Neural crest cell (in vitro differentiated cells): ENCODE results near the gene NR2C2AP. TPM values are rescaled to one million over a fixed set of nuclear protein-coding genes. Genes with fewer than 3 reads are reported as not detected.

ENCODE experiments used
- DNase-seq: peaks from one replicate; pipeline ENCODE4 v3.0.0; 2021; ENCODE audit warnings: low read depth, mixed read lengths, low spot score
- H3K27ac Mint-ChIP-seq: one replicate; pipeline ENCODE4 v1.8.0; 2021; ENCODE audit warnings: mild to moderate bottlenecking, mixed read lengths; ENCODE audit not compliant: unreplicated experiment
- H3K27me3 Mint-ChIP-seq: 2 replicates; pipeline ENCODE4 v1.8.0; 2021; ENCODE audit warnings: low read depth, mild to moderate bottlenecking, mixed read lengths
- H3K36me3 Mint-ChIP-seq: 2 replicates; pipeline ENCODE4 v1.8.0; 2021; ENCODE audit warnings: low read depth, mild to moderate bottlenecking, mixed read lengths
- H3K4me1 Mint-ChIP-seq: 2 replicates; pipeline ENCODE4 v1.8.0; 2021; ENCODE audit warnings: mixed read lengths
- H3K4me3 Mint-ChIP-seq: one replicate; pipeline ENCODE4 v1.8.0; 2021; ENCODE audit warnings: mild to moderate bottlenecking, mixed read lengths
- H3K9me3 Mint-ChIP-seq: 2 replicates; pipeline ENCODE4 v1.8.0; 2021; ENCODE audit warnings: mixed read lengths
- total RNA-seq: library from RNA; stranded (reverse); gene quantifications from 2 replicates; pipeline ENCODE4 v1.2.1, GENCODE V29; 2021
- TF ChIP-seq, protein P1 (sequence below): fragments of 200-600 bp; sonication (generic); conservative IDR thresholded peaks from 2 replicates; pipeline ENCODE4 v1.5.0; 2021; ENCODE audit warnings: antibody characterized with exemption, mild to moderate bottlenecking

Gene NR2C2AP
- total RNA-seq, 1 donor from 2014 or later, result 18.6 TPM

DNA sequence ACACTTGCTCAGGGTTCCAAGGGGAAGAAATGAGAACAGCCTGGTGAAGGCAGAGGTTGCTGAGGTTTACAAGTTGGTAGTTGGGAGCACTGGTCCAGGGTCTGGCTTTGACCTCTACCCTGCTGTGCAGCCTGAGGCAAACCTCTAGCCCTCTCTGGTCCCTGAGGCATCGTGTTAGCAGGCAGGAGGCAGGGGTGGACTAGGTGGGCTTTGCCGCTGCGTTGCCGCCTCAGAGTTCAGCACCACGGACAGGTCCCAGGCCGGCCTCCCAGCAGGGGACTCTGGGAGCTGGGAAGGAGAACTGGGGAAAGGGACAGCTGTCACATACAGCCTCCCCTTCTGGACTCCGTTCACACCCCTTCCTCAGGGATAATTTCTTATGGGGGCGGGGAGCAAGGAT lies 11.7 kb upstream of the NR2C2AP start:
- no peak overlapping the region for H3K4me3 Mint-ChIP-seq
- H3K9me3 Mint-ChIP-seq, result no peaks in the 10 kb centered on the region
- TF ChIP-seq, protein P1, sequence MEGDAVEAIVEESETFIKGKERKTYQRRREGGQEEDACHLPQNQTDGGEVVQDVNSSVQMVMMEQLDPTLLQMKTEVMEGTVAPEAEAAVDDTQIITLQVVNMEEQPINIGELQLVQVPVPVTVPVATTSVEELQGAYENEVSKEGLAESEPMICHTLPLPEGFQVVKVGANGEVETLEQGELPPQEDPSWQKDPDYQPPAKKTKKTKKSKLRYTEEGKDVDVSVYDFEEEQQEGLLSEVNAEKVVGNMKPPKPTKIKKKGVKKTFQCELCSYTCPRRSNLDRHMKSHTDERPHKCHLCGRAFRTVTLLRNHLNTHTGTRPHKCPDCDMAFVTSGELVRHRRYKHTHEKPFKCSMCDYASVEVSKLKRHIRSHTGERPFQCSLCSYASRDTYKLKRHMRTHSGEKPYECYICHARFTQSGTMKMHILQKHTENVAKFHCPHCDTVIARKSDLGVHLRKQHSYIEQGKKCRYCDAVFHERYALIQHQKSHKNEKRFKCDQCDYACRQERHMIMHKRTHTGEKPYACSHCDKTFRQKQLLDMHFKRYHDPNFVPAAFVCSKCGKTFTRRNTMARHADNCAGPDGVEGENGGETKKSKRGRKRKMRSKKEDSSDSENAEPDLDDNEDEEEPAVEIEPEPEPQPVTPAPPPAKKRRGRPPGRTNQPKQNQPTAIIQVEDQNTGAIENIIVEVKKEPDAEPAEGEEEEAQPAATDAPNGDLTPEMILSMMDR, result no peak
- H3K4me1 Mint-ChIP-seq, result peaks cover 14% of the 10 kb centered on the region
- no peak overlapping the region for H3K27ac Mint-ChIP-seq
- DNase-seq, result peak; percentile 88
- H3K27me3 Mint-ChIP-seq, result peaks cover 74% of the 10 kb centered on the region
- no peaks in the 10 kb centered on the region for H3K36me3 Mint-ChIP-seq

DNA sequence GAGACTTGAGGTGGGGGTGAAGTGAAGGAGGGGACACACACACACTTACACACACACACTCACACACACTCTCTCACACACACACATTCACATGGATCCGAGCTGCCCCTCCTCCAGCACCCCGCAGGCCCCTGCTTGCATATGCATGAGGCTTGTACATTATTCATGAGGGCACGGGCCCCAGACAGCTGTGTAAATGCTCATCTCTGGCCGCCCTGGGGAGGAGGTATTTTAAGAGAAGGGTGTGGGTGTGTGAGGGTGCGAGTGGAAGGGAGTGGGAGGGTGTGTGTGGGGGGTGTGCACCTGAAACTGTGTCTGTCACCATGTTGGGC lies 10.9 kb upstream of the NR2C2AP start:
- Mint-ChIP-seq H3K27ac (peak overlapping the region; percentile 1), H3K36me3 (no peaks in the 10 kb centered on the region), H3K4me1 (peaks cover 14% of the 10 kb centered on the region), H3K27me3 (peaks cover 82% of the 10 kb centered on the region), H3K4me3 (peak overlapping the region; percentile 40), H3K9me3 (no peaks in the 10 kb centered on the region)
- DNase-seq, result peak; percentile 27
- TF ChIP-seq, protein P1, result no peak

DNA sequence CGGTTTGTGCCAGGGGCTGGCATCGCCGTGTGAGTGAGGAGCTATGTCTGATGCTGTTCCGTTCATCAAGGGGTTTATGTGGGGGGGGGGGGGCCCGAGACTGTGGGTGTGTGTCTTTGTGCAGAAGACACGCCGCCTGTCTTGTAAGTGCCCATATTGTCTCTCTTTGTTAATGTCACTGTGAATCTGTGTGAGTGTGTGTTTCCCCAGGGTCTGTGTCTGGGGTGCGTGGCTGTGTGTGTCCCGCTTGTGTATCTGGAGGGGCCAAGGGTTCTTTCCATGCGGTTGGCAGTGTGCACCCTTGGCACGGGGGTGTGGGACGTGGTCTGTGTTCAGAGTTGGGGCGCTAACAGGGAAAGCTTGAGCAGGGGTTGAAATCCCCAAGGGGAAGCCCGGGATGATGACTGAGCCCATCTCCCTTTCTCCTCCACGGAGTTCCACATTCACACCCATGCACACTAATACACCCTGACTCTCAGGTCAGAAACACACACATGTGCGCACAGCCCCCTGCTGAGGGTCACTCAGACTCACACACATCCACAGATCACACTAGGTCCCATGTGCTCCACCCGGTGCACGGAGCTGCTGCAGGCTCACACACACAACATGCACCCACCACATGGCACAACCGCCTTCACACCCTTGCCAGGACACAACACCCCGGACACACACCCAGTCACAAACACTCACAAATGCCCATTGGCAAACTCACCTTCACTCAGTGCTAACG lies 10.4 kb upstream of the NR2C2AP start:
- H3K27ac Mint-ChIP-seq, result no peak overlapping the region
- H3K27me3 Mint-ChIP-seq, result peaks cover 80% of the 10 kb centered on the region
- H3K4me1 Mint-ChIP-seq, result peaks cover 14% of the 10 kb centered on the region
- TF ChIP-seq, protein P1, result no peak
- no peaks in the 10 kb centered on the region for H3K9me3 Mint-ChIP-seq
- peak overlapping the region; percentile 40 for H3K4me3 Mint-ChIP-seq
- DNase-seq, result no peak
- no peaks in the 10 kb centered on the region for H3K36me3 Mint-ChIP-seq

DNA sequence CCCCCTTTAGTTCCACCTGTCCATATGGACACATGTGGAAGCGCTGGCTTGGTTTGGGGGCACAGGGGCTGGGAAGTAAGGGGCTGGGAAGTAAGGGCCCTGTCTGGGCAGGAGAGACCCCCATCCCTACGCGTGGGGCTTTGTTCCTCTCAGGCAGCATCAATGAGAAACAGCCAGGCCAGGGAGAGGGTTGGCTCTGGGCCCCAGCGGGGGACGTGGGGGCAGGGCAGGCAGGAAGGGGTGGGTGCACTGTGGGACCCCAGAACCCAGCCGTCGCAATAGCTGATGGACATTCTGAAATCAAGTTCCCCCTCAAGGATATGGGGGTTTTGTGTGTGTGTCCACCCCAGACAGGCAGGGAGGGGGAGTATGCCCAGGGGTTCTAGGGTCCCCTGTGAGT lies 9.7 kb upstream of the NR2C2AP start:
- no peak for DNase-seq
- no peaks in the 10 kb centered on the region for H3K36me3 Mint-ChIP-seq
- H3K9me3 Mint-ChIP-seq, result no peaks in the 10 kb centered on the region
- peaks cover 79% of the 10 kb centered on the region for H3K27me3 Mint-ChIP-seq
- peaks cover 14% of the 10 kb centered on the region for H3K4me1 Mint-ChIP-seq
- H3K27ac Mint-ChIP-seq, result no peak overlapping the region
- no peak overlapping the region for H3K4me3 Mint-ChIP-seq
- TF ChIP-seq, protein P1, result no peak

DNA sequence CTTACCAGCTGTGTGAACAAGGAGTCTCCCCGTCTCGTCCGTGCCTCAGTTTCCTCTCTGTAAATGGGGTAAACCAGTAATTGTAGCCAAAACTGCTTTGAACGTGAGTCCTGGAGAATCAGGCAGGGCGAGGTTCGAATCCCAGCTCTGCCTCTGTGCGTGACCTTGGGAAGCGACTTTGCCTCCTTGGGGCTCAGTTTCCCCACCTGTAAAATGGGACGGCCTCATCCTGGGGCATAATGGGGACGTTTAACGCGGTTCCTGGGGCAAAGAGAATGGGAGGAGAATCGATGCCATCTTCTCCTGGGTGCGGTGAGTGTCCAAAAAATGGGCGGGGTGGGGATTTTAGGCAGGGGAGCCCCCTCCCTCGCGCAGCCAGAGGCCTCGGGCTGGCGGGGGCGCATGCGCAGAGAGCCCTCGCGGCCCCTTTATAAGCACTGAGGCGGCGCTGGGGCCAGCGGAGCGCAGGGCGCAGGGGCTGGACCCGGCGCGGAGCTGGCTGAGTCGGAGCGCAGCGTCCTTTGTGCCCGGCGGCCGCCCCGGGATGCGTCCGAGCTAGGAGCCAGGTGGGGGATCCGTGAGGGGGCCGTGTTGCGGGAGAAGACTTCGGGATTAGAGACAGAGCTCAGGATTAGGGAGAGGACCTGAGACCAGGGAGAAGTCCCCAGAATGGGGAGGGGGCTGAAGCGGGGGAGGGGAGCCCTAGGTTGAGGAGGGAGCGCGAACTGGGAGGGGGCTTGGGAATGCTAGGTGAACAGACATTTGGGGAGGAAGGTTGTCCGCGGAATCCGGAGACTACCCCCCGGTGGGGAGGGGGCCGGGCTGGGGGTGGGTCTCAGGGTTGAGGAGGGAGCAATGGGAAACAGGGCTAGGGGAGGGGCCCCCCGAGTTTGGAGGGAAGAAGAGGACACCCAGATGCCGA lies 8.5 kb upstream of the NR2C2AP start, which contains the start of gene NCAN:
TSS of gene NCAN (plus strand) at position 460 of the 922 bp plus-strand sequence. CDS start 4,996 bp downstream, outside the sequence.
- DNase-seq, result peak; percentile 46
- Mint-ChIP-seq H3K36me3 (no peaks in the 10 kb centered on the region), H3K27ac (no peak within 1 kb of the TSS), H3K9me3 (no peaks in the 10 kb centered on the region), H3K4me3 (no peak within 1 kb of the TSS), H3K4me1 (peaks cover 20% of the 10 kb centered on the region), H3K27me3 (peaks cover 79% of the 10 kb centered on the region)
- TF ChIP-seq, protein P1, result no peak
